Ammon's horn (tissue), 1 donor: ENCODE measurements around the gene JCAD.
"Not testable (repeated sequence)": the region's sequence is repeated elsewhere in the genome, so short reads cannot be mapped to it uniquely, and the experiment has no call there.

Source experiments
- DNase-seq: peaks from one replicate; pipeline ENCODE4 v3.0.0-alpha.2; 2016; ENCODE audit warnings: low spot score

JCAD gene

DNA sequence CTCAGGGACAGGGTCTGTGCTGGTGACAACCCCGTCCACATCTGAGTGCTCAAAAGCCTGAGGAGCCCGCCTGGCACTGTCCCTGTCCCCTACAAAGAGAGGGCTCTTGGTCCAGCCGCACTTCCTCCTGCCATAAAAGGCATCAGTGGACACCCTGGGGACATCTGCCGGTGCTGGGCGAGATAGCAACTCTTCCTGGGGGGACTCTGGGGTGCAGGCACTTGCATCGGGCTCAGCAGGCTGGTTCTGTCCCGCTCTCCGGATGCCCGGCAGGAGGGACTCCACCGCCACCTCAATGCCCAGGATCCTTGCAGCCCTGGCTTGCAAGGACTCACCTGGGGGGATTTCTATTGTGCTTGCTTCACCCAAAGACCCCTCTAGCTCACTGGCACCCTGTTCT is 32.8 kb downstream of the JCAD start:
- no peak for DNase-seq

DNA sequence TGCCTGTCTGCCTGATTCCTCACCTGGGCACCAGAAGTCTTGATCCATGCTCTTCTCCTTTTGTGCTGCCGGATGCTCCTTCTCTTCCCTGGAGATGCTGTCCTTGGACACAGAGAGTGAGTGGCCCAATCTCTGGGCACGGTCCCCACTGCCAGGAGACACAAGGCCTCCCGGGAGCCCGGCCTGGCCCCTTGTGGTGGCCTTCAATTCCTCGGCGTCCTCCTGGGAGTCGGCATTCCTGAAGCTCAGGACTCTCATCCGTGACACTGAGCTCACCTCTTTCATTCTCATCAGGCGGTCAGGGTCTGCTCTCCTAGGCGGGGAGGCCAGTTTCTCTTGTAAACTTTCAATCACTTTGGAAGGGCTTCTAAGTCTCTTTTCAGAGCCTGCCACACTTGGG is 33.3 kb downstream of the JCAD start:
- DNase-seq: no peak

DNA sequence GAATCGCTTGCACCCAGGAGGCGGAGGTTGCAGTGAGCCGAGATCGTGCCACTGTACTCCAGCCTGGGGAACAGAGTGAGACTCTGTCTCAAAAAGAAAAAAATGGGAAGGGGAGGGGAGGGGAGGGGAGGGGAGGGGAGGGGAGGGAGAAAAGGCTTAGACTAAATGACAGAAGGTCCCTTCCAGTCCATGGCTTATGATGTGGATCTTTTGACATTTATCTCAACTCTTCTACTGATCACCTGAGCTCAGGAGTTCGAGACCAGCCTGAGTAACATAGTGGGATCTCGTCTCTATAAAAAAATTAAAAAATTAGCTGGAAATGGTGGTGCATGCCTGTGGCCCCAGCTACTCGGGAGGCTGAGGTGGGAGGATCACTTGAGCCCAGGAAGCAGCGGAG is 34.0 kb downstream of the JCAD start:
- DNase-seq: not testable (repeated sequence)

DNA sequence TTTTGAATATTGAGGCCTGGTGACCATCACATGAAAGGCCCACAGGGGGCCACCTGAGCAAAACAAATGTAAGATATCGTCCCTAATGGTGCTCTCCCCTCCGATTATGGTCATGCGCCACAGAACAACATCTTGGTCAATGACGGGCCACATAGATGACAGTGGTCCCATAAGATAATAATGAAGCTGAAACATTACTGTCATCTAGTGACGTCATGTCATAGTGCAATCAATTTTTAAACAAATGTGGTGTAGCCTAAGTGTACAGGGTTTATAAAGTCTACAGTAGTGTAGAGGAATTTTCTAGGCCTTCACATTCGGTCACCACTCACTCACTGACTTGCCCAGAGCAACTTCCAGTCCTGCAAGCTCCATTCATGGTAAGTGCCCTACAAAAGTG is 36.8 kb downstream of the JCAD start:
- DNase-seq: no peak

DNA sequence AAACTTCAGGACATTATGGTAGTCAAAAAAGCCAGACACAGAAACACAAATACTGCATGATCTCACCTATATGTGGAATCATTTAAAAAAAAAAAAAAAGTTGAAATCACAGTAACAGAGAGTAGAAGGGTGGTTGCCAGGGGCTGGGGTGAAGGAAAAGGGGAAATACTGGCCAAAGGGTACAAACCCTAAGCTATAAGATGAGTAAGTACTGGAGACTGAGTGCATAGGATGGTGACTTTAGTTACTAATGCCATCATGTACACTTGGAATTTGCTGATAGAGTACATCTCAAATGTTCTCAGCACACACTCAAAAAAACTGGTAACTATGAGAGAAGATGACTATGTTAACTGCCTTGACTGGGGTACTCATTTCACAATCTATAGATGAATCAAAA is 39.9 kb downstream of the JCAD start:
- DNase-seq: no peak

DNA sequence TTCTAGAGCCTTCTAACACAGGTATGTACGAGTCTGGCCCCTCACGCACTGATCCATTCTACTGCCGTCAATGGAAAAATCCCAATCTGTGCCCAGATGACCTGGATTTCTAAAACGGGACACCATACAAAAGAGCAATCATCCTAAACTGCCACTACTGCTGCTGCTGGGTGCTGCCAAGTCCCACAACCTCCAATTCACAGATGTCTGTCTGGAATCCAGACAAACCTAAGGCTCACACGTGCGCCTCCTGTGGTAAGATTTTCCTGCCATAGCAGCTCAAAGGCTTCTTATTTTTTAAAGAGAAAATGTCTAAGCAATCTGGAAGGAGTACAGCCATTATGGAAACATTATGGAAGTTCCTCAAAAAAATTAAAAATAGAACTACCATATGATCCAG is 40.9 kb downstream of the JCAD start:
- DNase-seq: no peak

DNA sequence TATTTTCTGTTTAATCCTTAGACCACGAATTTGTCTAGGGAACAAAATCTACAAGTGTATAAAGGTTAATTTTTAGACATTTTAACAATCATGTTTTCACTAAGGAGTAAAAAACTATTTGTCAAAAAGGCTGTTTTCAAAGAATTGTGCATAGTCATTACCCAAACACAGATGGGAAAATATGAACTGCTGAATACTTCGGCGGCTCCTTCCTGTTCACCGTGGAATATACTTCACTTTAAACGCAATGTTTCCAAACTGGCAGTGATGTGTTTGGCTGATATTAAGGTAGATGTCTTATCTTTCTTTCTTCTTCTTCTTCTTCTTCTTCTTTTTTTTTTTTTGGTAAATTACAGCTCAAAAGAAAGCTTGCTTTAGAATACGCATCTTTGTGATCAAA is 41.4 kb downstream of the JCAD start:
- no peak for DNase-seq

DNA sequence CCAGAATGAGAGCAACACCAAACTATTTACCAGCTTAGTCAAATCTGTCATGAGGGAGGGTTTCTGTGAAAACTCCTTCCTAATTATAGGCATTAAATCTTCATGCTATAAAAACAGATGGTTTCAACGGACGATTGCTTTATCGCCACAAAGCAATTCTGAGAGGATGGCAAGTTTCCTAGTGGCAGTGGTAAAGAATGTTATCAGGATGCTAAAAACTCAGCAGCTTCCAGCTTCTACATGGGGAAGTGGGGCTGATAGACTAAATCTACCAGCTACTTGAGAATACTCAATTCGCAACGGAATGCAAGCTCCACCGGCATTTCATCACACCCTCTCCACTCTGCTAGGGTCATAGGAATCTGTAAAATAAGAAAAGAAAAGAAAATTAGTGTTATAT is 41.8 kb downstream of the JCAD start:
- no peak for DNase-seq

DNA sequence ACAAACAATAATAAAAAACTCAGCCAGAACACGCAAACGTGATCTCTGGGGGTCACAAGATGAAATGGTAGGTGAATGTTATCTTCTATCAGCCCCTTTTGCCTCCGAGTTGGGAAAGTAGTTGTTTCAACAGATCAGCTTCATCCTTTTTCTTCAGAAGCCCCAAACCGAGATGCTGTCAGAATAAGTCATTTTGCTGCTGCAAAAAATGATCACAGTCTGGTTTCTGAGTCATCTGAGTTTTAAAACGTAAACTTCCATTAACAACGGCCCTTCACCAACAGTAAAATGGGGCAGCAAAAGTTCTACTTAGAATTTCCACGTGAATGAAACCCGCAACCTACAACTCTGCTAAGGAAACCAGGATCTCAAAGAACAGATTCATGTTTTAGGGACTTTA is 44.9 kb downstream of the JCAD start:
- DNase-seq: no peak

DNA sequence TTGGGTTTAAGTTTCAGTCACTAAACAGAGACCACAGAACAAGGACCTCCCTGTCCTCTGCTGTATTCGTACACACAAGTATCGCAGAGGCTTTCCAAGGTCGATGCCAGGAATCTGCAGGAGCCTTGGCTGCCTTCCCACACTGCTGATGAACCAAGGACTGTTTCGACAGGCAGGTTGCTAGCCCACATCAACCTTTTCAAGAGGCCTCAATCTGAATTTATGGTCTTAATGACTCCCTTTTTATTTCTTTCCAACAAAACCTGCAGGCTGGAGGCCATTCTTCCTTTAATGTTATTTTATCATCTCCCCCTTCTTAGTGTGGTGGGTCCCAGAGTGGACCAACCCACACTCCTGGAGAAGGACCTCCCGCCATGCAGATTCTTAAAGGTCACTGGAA is 45.6 kb downstream of the JCAD start:
- DNase-seq: peak; percentile 48

DNA sequence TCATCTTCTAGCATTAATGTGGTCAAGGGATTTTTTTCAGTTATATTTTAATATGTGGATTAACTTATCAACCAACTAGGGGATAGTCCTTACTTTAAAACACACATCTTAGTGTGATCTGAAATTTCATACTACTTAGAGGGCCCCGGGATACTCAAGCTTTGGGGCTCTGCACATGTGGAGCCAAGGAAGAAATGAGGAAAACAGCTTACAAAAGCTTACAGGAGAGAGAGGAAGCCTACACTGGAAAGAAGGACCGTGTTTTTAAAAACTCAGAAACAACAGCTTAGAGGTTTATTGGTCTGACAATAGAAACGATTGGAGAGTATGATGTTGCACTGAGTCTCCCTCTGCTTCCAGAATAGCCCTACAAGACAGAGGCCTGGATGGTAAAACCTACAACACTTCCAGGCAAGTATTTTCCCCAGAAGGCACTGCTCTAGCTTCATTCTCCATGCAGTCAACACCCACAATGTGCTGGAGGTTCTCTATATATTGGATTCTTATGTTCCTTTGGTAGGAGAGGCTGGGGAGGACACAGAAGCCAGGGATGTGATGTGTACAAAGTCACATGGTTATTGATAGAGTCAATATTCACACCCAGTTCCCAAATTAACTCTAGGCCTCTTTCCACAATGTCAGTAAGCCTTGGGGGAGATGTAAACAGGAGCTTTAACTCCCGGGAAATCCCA is 47.3 kb downstream of the JCAD start:
- no peak for DNase-seq

DNA sequence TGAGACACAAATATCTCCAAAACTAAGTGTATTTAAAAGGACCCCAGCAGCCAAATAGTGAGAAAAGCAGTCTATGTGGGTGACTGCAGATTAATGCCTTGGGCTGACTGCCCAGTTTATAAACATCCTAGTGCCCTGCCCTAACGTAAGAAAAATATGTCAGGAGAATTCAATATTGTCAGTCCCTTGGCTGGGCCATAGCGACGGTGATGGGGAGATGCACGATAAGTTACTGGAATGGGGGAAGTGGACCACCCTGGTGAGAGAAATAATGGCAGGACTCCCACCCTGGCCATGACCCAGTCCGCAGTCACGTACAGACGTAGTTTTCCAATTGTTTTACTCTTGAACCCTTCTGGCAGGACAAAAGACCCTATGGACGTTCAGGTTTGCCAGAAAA is 48.0 kb downstream of the JCAD start:
- DNase-seq: no peak

DNA sequence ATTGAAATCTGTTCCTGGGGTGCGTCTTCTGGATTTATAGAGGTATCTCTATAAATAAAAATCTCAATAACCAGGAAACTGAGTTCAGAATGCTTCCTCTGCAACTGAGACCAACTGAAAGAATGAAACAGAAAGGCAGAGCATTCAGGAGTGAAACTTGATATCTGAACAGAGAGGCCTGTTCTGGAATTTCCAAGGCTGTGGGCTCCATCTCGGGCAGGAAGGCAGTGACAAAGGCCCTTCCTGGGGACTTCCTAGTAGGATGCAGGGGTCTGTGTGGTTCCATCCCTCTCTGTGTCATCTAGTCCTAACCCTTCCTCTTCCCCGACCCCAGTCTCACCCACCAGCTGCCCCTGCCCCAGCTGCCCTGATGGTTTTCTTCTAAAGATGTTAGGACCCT is 52.0 kb downstream of the JCAD start:
- DNase-seq: no peak

DNA sequence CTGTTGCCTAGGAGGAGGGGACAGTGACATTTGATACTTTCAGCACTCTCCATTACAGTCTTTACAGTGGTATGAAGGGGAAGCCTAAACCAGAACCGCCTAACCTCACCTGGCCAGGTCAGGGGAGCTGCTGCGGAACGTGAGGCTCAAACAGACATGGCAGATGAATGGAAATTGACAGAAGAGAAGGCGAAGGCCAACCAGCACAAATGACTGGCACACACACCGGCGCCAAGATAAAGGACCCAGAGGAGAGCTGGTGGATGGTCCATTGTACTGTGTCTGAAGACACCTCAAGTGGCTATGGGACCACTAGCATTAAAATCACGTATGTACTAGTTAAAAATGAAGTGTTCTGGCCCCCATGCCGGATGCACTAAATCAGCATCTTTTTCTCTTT is 53.0 kb downstream of the JCAD start:
- no peak for DNase-seq

DNA sequence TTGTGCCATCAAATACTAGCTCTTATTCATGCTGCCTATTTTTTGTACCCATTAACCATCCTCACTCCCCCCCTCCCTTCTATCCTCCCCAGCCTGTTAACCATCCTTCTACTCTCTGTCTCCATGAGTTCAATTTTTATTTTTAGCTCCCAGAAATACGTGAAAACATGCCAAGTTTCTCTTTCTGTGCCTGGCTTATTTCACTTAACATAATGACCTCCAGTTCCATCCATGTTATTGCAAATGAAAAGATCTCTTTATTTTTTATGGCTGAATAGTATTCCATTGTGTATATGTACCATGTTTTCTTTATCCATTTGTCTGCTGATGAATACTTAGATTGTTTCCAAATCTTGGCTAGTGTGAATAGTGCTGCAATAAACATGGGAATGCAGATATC is 54.3 kb downstream of the JCAD start:
- DNase-seq: not testable (repeated sequence)

DNA sequence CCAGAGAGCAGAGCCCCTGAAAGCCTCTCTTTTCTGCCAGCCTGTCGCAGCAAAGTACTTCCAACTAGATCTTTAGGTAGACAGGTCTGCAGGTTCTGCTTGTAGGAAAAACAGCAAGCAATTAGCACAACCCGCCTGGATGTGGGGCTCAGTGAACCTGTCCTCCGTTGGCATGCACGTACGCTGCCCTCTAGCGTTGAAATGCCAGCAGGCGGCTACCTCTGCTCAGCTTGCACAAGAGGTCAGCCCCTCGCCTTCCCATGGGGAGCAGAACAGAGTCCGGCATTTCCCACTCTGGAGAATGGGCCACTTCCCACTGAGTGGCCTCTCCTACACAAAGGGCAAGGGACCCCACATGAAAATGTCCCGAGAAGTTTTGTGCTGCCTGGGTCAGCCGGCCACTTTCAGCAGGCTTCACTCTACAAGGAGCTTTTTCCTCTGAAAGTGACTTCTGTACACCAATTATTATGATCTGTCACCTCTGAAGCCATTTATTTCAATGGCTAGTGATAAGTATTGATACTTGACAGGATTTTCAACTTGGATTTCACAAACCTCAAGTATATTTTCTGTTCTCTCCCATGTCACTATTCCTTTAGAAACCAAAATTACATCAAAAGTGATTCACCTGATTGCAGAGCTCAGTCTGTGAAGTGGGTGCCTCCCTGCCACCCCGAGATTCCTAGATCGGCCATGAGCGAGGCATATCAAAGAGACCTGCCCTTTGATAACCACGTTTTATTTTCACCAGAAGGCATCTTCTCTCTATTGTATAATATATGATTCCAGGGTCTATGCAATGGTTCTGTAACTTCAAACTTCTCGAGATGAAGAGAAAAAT is 56.7 kb downstream of the JCAD start:
- DNase-seq: peak; percentile 61

DNA sequence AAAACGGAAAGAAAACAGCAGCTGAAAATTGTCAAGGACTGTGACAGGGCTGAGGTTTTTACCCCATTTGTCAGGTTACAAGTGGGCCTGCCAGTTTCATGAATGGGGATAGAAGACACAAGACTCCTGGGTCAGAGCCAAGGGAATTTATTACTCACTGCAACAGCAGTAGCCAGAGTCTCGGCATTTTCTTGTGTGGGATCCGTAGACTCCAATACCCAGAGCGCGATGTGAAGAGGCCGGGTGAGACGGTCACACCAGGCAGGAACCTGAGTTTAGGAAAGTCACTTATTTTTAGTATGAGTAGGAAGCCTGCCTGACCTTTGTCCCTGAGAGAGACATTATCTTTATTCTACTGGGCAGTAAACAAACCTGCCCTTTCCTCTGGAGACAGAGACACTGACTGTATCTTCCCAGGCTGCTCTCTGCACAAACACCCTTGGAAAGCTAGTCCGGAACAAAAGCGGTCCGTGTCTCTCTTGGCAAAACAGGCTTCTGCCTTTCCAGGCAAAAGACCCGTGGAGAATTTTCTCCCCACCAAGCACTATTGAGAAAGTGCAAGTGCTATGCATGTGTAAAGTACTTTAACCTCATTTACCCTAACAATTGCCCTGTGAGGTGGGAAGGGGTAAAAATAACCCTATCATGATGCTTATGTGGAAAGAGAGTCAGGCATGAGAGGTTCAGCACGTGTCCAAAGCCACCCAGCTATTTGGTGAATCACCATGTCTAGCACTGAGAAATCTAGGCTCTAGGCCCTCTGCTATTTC is 58.4 kb downstream of the JCAD start:
- no peak for DNase-seq

DNA sequence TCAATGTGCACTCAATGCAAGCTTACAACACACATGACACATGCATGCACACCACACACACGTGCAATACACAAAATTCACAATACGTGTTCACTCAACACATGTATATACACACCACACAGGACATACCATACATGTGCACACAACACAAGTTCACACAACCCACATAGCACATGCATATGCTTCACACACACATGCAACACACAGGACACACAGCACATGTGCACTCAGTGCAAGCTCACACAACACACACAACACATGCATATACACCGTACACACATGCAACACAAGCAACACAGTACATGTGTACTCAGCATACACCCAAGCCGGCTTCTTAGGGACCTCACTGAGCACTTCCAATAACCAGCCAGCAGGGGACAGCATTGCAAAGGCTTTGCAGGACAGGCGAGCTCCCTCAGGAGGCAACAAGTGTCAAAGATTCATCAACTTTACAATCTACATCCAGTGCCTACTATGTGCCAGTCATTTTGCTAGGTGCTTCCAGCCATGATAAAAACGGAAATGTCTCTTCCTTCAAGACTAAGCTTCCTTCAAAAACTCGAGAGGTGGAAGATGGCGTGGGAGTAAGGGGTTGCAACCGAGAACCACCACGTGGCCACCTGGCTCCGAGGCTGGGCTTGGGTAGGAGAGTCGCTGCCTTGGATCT is 61.1 kb downstream of the JCAD start:
- peak; percentile 88 for DNase-seq

DNA sequence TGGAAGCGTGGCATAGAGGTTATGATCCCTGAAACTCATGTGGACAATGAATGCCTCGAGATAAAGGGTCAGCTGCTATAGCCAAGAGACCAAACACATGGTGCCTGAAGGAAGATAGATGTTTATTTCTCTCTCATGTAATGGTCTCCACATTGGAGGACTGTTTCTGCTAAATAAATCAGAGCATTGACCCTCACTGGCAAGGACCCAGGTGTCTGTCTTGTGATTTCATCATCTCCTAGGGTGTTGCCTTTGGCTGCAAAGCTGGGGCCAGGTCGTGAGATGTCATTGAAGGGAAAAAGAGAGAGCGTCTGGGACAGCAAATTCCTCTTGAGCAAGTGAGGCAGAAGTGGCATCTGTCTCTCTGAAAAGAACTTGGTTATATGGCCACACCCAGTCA is 64.6 kb downstream of the JCAD start:
- no peak for DNase-seq

DNA sequence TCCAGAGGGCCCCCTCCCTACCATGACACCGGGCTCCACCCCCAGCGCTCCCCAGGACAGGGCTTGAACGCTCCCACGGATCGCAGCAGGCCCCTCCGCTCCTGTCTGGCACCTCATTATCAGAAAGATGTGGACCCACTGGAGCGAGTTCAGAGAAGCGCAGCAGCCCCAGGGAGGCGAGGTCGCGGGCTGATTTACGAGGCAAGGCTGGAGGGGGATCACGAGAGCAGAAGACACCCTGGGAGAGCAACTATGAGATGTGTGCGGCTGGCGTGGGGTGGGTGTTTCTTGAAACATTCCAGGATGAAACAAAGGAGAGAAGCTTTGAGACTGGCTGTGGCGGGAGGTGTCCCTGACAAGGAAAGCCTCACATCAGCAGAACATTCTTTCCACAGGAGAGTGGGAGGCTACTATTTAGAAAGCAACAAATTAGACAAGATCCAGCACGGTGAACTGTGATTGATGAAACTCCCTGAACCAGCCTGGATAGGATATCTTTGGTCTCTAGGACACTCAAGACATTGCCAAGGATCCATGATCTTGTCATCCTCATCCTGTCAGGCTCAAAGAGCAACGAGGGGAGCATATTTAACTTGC is 66.0 kb downstream of the JCAD start:
- DNase-seq: no peak

DNA sequence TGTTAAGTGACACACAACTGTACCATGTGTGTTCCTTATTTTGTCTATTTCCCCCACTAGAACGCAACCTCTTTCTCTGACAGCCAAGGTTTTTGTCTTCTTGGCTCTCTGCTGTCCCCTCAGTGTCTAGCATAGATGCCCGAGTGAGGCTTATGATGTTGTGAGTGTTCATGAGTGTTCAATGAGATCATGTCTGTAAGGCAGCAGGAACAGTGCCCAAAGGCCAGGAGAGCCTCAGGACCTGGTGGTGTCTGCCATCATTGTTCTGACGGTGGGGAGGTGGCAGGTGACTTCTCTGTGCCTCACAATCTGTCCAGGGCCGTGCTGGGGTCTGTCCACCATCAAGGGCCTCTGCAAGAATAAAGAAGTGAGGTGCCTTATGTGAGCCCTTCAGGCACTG is 66.5 kb downstream of the JCAD start:
- no peak for DNase-seq

DNA sequence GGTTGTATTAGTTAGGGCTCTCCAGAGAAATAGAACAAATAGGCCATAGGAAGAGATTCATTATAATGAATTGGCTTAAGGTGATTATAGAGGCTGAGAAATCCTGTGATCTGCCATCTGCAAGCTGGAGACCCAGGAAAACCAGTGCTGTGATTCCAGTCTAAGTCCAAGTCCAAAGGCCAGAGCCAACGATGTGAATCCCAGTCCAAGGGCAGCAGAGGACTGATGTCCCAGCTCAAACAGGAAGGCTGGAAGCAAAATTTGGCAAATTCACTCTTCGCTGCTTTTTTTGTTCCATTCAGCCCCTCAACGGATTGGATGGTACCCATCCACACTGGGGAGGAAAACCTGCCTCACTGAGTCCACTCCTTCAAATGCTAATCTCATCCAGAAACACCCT is 68.0 kb downstream of the JCAD start:
- no peak for DNase-seq
